Neural progenitor cell (in vitro differentiated cells): ENCODE data around the gene LGALS14. TPM values are rescaled to one million over a fixed set of nuclear protein-coding genes. Genes with fewer than 3 reads are reported as not detected.

Experiments
- DNase-seq: peaks from one replicate; pipeline ENCODE4 v3.0.0-alpha.2; 2016; ENCODE audit warnings: low spot score
- H2AFZ ChIP-seq: fragments of 200-600 bp; sonication (generic); replicated peaks from 2 replicates; pipeline ENCODE4 v1.6.1; 2016; ENCODE audit warnings: antibody characterized with exemption
- H3F3A ChIP-seq: fragments of 200-600 bp; sonication (generic); 2 replicates; pipeline ENCODE4 v1.6.1; 2016; ENCODE audit warnings: antibody characterized with exemption, low read depth
- H3K27ac ChIP-seq: fragments of 200-600 bp; sonication (generic); 2 replicates; pipeline ENCODE4 v1.5.1; 2016; ENCODE audit warnings: mild to moderate bottlenecking
- H3K27me3 ChIP-seq: fragments of 200-600 bp; sonication (generic); 2 replicates; pipeline ENCODE4 v1.6.1; 2016; ENCODE audit warnings: mild to moderate bottlenecking, moderate library complexity
- H3K36me3 ChIP-seq: fragments of 200-600 bp; sonication (generic); 2 replicates; pipeline ENCODE4 v1.5.1; 2016
- H3K4me1 ChIP-seq: fragments of 200-600 bp; sonication (generic); 2 replicates; pipeline ENCODE4 v1.6.1; 2016; ENCODE audit warnings: mixed run types
- H3K4me2 ChIP-seq: fragments of 200-600 bp; sonication (generic); 2 replicates; pipeline ENCODE4 v1.6.1; 2016
- H3K4me3 ChIP-seq: fragments of 200-600 bp; sonication (generic); 2 replicates; pipeline ENCODE4 v1.5.1; 2016
- H3K79me2 ChIP-seq: fragments of 200-600 bp; sonication (generic); 2 replicates; pipeline ENCODE4 v1.6.1; 2016; ENCODE audit warnings: low read depth
- H3K9ac ChIP-seq: fragments of 200-600 bp; sonication (generic); 2 replicates; pipeline ENCODE4 v1.6.1; 2016
- H3K9me3 ChIP-seq: fragments of 200-600 bp; sonication (generic); 2 replicates; pipeline ENCODE4 v1.5.1; 2016; ENCODE audit warnings: low read depth
- H4K20me1 ChIP-seq: fragments of 200-600 bp; sonication (generic); 2 replicates; pipeline ENCODE4 v1.6.1; 2016; ENCODE audit warnings: low read depth
- H3K27ac Mint-ChIP-seq: 3 replicates; pipeline ENCODE4 v1.8.0; 2021; ENCODE audit warnings: mixed read lengths
- H3K27me3 Mint-ChIP-seq: 2 replicates; pipeline ENCODE4 v1.8.0; 2022; ENCODE audit warnings: low read depth, mild to moderate bottlenecking, inconsistent platforms, moderate library complexity, mixed read lengths; ENCODE audit not compliant: insufficient read depth
- H3K36me3 Mint-ChIP-seq: 3 replicates; pipeline ENCODE4 v1.8.0; 2021; ENCODE audit warnings: mixed read lengths
- H3K4me1 Mint-ChIP-seq: 3 replicates; pipeline ENCODE4 v1.8.0; 2021; ENCODE audit warnings: mixed read lengths
- H3K4me3 Mint-ChIP-seq: 3 replicates; pipeline ENCODE4 v1.8.0; 2021; ENCODE audit warnings: mild to moderate bottlenecking, moderate library complexity, mixed read lengths
- H3K9me3 Mint-ChIP-seq: 3 replicates; pipeline ENCODE4 v1.8.0; 2020; ENCODE audit warnings: mixed read lengths
- EZH2 ChIP-seq: fragments of 200-600 bp; sonication (generic); IDR thresholded peaks from 2 replicates; pipeline ENCODE4 v1.6.1; 2017; ENCODE audit warnings: antibody characterized with exemption, mild to moderate bottlenecking, moderate library complexity
- EZH2phosphoT487 ChIP-seq: fragments of 200-600 bp; sonication (generic); IDR thresholded peaks from 2 replicates; pipeline ENCODE4 v1.6.1; 2017; ENCODE audit warnings: antibody characterized with exemption
- total RNA-seq: library from RNA; depleted of rRNA; stranded (reverse); fragments of >200 nt; gene quantifications from 2 replicates; pipeline ENCODE4 v1.2.3, GENCODE V29; 2015; ENCODE audit warnings: low replicate concordance
- TF ChIP-seq, protein P1 (sequence below): fragments of 200-600 bp; sonication (generic); IDR thresholded peaks from 2 replicates; pipeline ENCODE4 v1.5.1; 2017; ENCODE audit warnings: antibody characterized with exemption, mild to moderate bottlenecking

Gene LGALS14
- total RNA-seq, 1 donor from 2014 or later, result not detected

DNA sequence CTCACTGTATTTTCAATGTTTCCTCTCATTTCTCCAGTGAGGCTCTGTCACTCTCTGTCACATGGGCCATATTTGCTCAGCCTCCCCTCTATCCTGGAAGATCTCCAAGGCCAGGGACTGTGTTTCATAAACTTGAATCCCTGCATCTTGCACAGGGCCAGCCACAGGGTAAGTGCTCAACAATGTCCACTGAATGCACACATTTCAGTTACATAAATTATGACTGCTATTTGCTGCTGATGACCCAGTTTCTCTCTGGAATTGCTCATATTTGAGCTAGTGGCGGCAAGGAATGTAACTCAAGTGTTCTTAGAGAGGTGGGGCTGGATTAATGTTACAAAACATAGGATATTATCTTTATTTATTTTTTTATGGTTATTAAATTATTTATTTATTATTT lies 27.4 kb downstream of the LGALS14 start:
- no peak overlapping the region for H2AFZ ChIP-seq
- TF ChIP-seq EZH2phosphoT487 (no peak), EZH2 (no peak)
- TF ChIP-seq, protein P1, sequence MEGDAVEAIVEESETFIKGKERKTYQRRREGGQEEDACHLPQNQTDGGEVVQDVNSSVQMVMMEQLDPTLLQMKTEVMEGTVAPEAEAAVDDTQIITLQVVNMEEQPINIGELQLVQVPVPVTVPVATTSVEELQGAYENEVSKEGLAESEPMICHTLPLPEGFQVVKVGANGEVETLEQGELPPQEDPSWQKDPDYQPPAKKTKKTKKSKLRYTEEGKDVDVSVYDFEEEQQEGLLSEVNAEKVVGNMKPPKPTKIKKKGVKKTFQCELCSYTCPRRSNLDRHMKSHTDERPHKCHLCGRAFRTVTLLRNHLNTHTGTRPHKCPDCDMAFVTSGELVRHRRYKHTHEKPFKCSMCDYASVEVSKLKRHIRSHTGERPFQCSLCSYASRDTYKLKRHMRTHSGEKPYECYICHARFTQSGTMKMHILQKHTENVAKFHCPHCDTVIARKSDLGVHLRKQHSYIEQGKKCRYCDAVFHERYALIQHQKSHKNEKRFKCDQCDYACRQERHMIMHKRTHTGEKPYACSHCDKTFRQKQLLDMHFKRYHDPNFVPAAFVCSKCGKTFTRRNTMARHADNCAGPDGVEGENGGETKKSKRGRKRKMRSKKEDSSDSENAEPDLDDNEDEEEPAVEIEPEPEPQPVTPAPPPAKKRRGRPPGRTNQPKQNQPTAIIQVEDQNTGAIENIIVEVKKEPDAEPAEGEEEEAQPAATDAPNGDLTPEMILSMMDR, result no peak
- no peak overlapping the region for H3K4me3 Mint-ChIP-seq
- peaks cover 5% of the 10 kb centered on the region for H3K27me3 Mint-ChIP-seq
- no peak for DNase-seq
- no peak overlapping the region for H3K9ac ChIP-seq
- no peak overlapping the region for H3K4me2 ChIP-seq
- H3K79me2 ChIP-seq, result no peaks in the 10 kb centered on the region
- H3K9me3 Mint-ChIP-seq, result no peaks in the 10 kb centered on the region
- no peaks in the 10 kb centered on the region for H3K36me3 Mint-ChIP-seq
- H3K4me3 ChIP-seq, result no peak overlapping the region
- no peaks in the 10 kb centered on the region for H3K36me3 ChIP-seq
- H3K27ac ChIP-seq, result no peak overlapping the region
- no peaks in the 10 kb centered on the region for H3K4me1 ChIP-seq
- no peaks in the 10 kb centered on the region for H3K9me3 ChIP-seq
- H4K20me1 ChIP-seq, result no peaks in the 10 kb centered on the region
- no peaks in the 10 kb centered on the region for H3K27me3 ChIP-seq
- H3F3A ChIP-seq, result no peaks in the 10 kb centered on the region
- no peak overlapping the region for H3K27ac Mint-ChIP-seq
- H3K4me1 Mint-ChIP-seq, result no peaks in the 10 kb centered on the region

- Histone ChIP-seq H3K4me1 (no peaks in the 10 kb centered on the region), H3K27me3 (no peaks in the 10 kb centered on the region), H4K20me1 (no peaks in the 10 kb centered on the region), H3K36me3 (no peaks in the 10 kb centered on the region), H3K9me3 (no peaks in the 10 kb centered on the region), H3K27ac (no peak overlapping the region), H2AFZ (no peak overlapping the region), H3F3A (no peaks in the 10 kb centered on the region), H3K4me3 (no peak overlapping the region), H3K4me2 (no peak overlapping the region), H3K79me2 (no peaks in the 10 kb centered on the region), H3K9ac (no peak overlapping the region)
- H3K27me3 Mint-ChIP-seq, result peaks cover 6% of the 10 kb centered on the region
- H3K27ac Mint-ChIP-seq, result no peak overlapping the region
- DNase-seq, result no peak
- H3K4me1 Mint-ChIP-seq, result no peaks in the 10 kb centered on the region
- no peaks in the 10 kb centered on the region for H3K36me3 Mint-ChIP-seq
- H3K4me3 Mint-ChIP-seq, result no peak overlapping the region
- no peaks in the 10 kb centered on the region for H3K9me3 Mint-ChIP-seq
- no peak for TF ChIP-seq EZH2
- TF ChIP-seq, protein P1, result no peak
- TF ChIP-seq EZH2phosphoT487, result no peak
Observed at GRCh38 chr19:39733841-39734240, 29.6 kb downstream of the LGALS14 start.

DNA sequence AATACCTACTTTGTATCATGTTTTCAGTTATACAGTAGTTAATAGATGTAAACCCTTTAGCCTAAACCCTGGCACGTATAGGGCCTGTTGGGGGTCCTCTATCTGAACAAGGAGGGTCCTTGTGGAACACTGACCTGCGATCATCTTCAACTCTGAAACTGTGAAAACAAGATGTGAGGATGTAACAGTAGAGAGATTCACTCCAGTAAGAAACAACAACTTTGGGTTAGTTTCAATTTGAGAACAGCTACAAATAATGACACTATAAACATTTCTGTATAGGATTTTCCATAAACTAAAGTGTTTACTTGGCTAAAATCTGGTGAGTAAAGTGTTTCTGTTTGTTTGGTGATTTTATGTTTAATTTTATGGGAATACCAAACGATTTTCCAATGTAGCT lies 31.4 kb downstream of the LGALS14 start:
- Mint-ChIP-seq H3K4me3 (no peak overlapping the region), H3K27me3 (peaks cover 6% of the 10 kb centered on the region), H3K27ac (no peak overlapping the region), H3K9me3 (no peaks in the 10 kb centered on the region), H3K36me3 (no peaks in the 10 kb centered on the region), H3K4me1 (no peaks in the 10 kb centered on the region)
- Histone ChIP-seq H3F3A (no peaks in the 10 kb centered on the region), H3K9ac (no peak overlapping the region), H4K20me1 (no peaks in the 10 kb centered on the region), H3K79me2 (no peaks in the 10 kb centered on the region), H3K36me3 (no peaks in the 10 kb centered on the region), H3K4me1 (no peaks in the 10 kb centered on the region), H3K4me3 (no peak overlapping the region), H3K27ac (no peak overlapping the region), H3K4me2 (no peak overlapping the region), H2AFZ (no peak overlapping the region), H3K9me3 (no peaks in the 10 kb centered on the region), H3K27me3 (no peaks in the 10 kb centered on the region)
- TF ChIP-seq, protein P1, result no peak
- TF ChIP-seq EZH2 (no peak), EZH2phosphoT487 (no peak)
- DNase-seq, result no peak

- Histone ChIP-seq H3F3A (no peaks in the 10 kb centered on the region), H3K27ac (no peak overlapping the region), H4K20me1 (no peaks in the 10 kb centered on the region), H3K79me2 (no peaks in the 10 kb centered on the region), H3K36me3 (no peaks in the 10 kb centered on the region), H3K27me3 (no peaks in the 10 kb centered on the region), H2AFZ (no peak overlapping the region), H3K9me3 (no peaks in the 10 kb centered on the region), H3K4me1 (no peaks in the 10 kb centered on the region), H3K4me3 (no peak overlapping the region), H3K9ac (no peak overlapping the region), H3K4me2 (no peak overlapping the region)
- no peaks in the 10 kb centered on the region for H3K9me3 Mint-ChIP-seq
- no peaks in the 10 kb centered on the region for H3K4me1 Mint-ChIP-seq
- H3K27me3 Mint-ChIP-seq, result peaks cover 6% of the 10 kb centered on the region
- no peak overlapping the region for H3K27ac Mint-ChIP-seq
- H3K36me3 Mint-ChIP-seq, result no peaks in the 10 kb centered on the region
- no peak for TF ChIP-seq EZH2
- no peak for TF ChIP-seq EZH2phosphoT487
- TF ChIP-seq, protein P1, result no peak
- DNase-seq, result no peak
- no peak overlapping the region for H3K4me3 Mint-ChIP-seq
Observed at GRCh38 chr19:39736088-39736487, 31.8 kb downstream of the LGALS14 start.
